ENCODE results near the gene ANG.
A peak's percentile ranks its signal among the peaks of the same experiment; 100 is the strongest.
"Not testable (repeated sequence)": the region's sequence is repeated elsewhere in the genome, so short reads cannot be mapped to it uniquely, and the experiment has no call there.

ANG gene

GRCh38 chr14:20688167-20688839, at the start of gene ANG:
Gene ANG (plus strand): TSS chr14:20688764. CDS start chr14:20693565, 4,801 bp downstream.
- DNase-seq (ENCODE audit: low spot score) = no peak

- DNase-seq (ENCODE audit: low spot score) = no peak
These were observed 47.0 kb upstream of the ANG start, which contains the start of gene OR6S1 for GRCh38 chr14:20641591-20641990. Gene OR6S1 (minus strand): TSS chr14:20641691. CDS start chr14:20641691, 0 bp downstream.

GRCh38 chr14:20642182-20642581, 46.4 kb upstream of the ANG start:
- no peak for DNase-seq (ENCODE audit: low spot score)

- not testable (repeated sequence) for DNase-seq (ENCODE audit: low spot score)
These were observed 45.8 kb upstream of the ANG start for GRCh38 chr14:20642755-20643154.

- DNase-seq (ENCODE audit: low spot score) = no peak
These were observed 44.0 kb upstream of the ANG start for GRCh38 chr14:20644520-20644919.

- DNase-seq (ENCODE audit: low spot score) = no peak
These were observed 43.1 kb upstream of the ANG start for GRCh38 chr14:20645481-20645880.

GRCh38 chr14:20652996-20653975, 35.3 kb upstream of the ANG start:
- DNase-seq (ENCODE audit: low spot score) = peak; percentile 11

GRCh38 chr14:20655851-20656250, 32.7 kb upstream of the ANG start:
- DNase-seq (ENCODE audit: low spot score) = no peak

GRCh38 chr14:20656274-20656673, 32.3 kb upstream of the ANG start:
- no peak for DNase-seq (ENCODE audit: low spot score)

GRCh38 chr14:20657216-20658211, 31.1 kb upstream of the ANG start:
- DNase-seq (ENCODE audit: low spot score) = no peak

GRCh38 chr14:20658246-20658645, 30.3 kb upstream of the ANG start:
- no peak for DNase-seq (ENCODE audit: low spot score)

GRCh38 chr14:20659336-20659735, 29.2 kb upstream of the ANG start:
- no peak for DNase-seq (ENCODE audit: low spot score)

- DNase-seq (ENCODE audit: low spot score) = no peak
These were observed 28.7 kb upstream of the ANG start for GRCh38 chr14:20659813-20660395.

GRCh38 chr14:20661197-20661596, 27.4 kb upstream of the ANG start:
- DNase-seq (ENCODE audit: low spot score) = no peak

- DNase-seq (ENCODE audit: low spot score) = peak; percentile 64
These were observed 25.4 kb upstream of the ANG start for GRCh38 chr14:20662968-20663732.

- not testable (repeated sequence) for DNase-seq (ENCODE audit: low spot score)
These were observed 22.1 kb upstream of the ANG start for GRCh38 chr14:20666400-20666961.

- DNase-seq (ENCODE audit: low spot score) = no peak
These were observed 20.6 kb upstream of the ANG start for GRCh38 chr14:20667957-20668356.

GRCh38 chr14:20668969-20669368, 19.6 kb upstream of the ANG start:
- no peak for DNase-seq (ENCODE audit: low spot score)

- DNase-seq (ENCODE audit: low spot score) = no peak
These were observed 16.8 kb upstream of the ANG start for GRCh38 chr14:20671597-20672283.

- no peak for DNase-seq (ENCODE audit: low spot score)
These were observed 12.9 kb upstream of the ANG start for GRCh38 chr14:20675669-20676068.
